22Rv1 (cell line): ENCODE data around the gene SCN2A.

ENCODE experiments used
- ZFX ChIP-seq: fragments of 450-650 bp; IDR thresholded peaks from 2 replicates; pipeline ENCODE4 v1.6.1; 2017; ENCODE audit warnings: antibody characterized with exemption, borderline replicate concordance
- TF ChIP-seq, protein P1 (sequence below): fragments of 450-650 bp; IDR thresholded peaks from 2 replicates; pipeline ENCODE4 v1.5.1; 2017; ENCODE audit warnings: mild to moderate bottlenecking

DNA sequence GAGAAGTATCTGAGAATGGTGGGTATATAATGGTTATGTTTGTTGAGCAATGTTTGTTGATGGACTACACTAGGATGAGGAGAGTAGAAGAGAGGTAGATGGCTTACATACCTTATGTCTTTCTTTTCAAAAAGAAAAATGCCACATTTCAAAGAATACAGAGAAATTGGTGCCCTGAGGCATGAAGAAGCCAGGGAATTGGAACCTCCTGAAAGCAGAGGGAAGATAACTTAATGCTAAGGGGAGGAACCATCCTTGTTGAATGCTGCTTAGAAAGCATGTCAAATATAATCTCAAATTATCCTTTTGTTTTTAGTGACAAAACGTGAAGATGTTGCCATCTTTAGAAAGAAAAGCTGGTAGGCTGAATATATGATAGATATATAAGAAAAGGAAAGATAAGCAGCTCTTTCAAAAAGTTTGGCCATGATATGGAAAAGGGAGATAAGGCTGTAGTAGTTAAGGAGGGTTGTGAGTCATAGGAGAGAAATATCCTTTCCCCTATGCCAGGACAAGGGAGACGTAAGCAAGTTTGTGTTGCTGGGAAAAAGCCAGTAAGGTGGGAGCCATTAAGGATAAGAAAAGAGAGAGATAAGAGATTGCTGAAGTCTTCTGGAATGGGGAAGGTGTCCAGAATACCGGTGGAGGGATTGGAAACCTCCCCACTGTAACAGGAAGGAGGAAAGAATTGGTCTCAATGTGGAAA lies 66.3 kb downstream of the SCN2A start:
- TF ChIP-seq, protein P1, sequence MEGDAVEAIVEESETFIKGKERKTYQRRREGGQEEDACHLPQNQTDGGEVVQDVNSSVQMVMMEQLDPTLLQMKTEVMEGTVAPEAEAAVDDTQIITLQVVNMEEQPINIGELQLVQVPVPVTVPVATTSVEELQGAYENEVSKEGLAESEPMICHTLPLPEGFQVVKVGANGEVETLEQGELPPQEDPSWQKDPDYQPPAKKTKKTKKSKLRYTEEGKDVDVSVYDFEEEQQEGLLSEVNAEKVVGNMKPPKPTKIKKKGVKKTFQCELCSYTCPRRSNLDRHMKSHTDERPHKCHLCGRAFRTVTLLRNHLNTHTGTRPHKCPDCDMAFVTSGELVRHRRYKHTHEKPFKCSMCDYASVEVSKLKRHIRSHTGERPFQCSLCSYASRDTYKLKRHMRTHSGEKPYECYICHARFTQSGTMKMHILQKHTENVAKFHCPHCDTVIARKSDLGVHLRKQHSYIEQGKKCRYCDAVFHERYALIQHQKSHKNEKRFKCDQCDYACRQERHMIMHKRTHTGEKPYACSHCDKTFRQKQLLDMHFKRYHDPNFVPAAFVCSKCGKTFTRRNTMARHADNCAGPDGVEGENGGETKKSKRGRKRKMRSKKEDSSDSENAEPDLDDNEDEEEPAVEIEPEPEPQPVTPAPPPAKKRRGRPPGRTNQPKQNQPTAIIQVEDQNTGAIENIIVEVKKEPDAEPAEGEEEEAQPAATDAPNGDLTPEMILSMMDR: no peak
- no peak for TF ChIP-seq ZFX
